HG03108 (cell line): Measurements from ENCODE around the gene CDH5.

Source experiments
- ATAC-seq: cut with Tn5 transposase; IDR thresholded peaks from one replicate; pipeline ENCODE4 v1.9.1; 2021; ENCODE audit warnings: moderate library complexity; ENCODE audit not compliant: unreplicated experiment

CDH5 gene

GRCh38 chr16:66373667-66374066 is 7.2 kb downstream of the CDH5 start:
- no peak for ATAC-seq

GRCh38 chr16:66374176-66374575 is 7.7 kb downstream of the CDH5 start:
- ATAC-seq, result no peak

- ATAC-seq, result no peak
These were observed 9.0 kb downstream of the CDH5 start for GRCh38 chr16:66375451-66375850.

- ATAC-seq, result no peak
These were observed 9.6 kb downstream of the CDH5 start for GRCh38 chr16:66376114-66376513.

GRCh38 chr16:66376577-66377305 is 10.2 kb downstream of the CDH5 start:
- no peak for ATAC-seq

GRCh38 chr16:66377324-66377723 is 10.8 kb downstream of the CDH5 start:
- no peak for ATAC-seq

GRCh38 chr16:66378741-66379570 is 12.5 kb downstream of the CDH5 start:
- ATAC-seq, result no peak

- ATAC-seq, result no peak
These were observed 13.1 kb downstream of the CDH5 start for GRCh38 chr16:66379571-66379941.

GRCh38 chr16:66380421-66380820 is 13.9 kb downstream of the CDH5 start:
- ATAC-seq, result no peak

- no peak for ATAC-seq
These were observed 15.2 kb downstream of the CDH5 start for GRCh38 chr16:66381585-66382170.

GRCh38 chr16:66382171-66382965 is 15.9 kb downstream of the CDH5 start:
- no peak for ATAC-seq

- no peak for ATAC-seq
These were observed 16.4 kb downstream of the CDH5 start for GRCh38 chr16:66382966-66383299.

GRCh38 chr16:66383551-66383950 is 17.1 kb downstream of the CDH5 start:
- ATAC-seq, result no peak

- no peak for ATAC-seq
These were observed 18.9 kb downstream of the CDH5 start for GRCh38 chr16:66385415-66385814.

- no peak for ATAC-seq
These were observed 20.4 kb downstream of the CDH5 start for GRCh38 chr16:66386629-66387622.

- no peak for ATAC-seq
These were observed 21.4 kb downstream of the CDH5 start for GRCh38 chr16:66387817-66388332.

GRCh38 chr16:66388350-66389139 is 22.1 kb downstream of the CDH5 start:
- ATAC-seq, result no peak

GRCh38 chr16:66389256-66390176 is 23.0 kb downstream of the CDH5 start:
- no peak for ATAC-seq
